Measurements from ENCODE around the gene MLXIP. TPM values are rescaled to one million over a fixed set of nuclear protein-coding genes. Genes with fewer than 3 reads are reported as not detected.

The MLXIP gene
- total and polyA plus RNA-seq, 4 donors, result 29.1 to 58.8 (median 38.8) TPM

GRCh38 chr12:122097927-122098756 lies 19.6 kb downstream of the MLXIP start:
- Histone ChIP-seq H3K4me1 (ENCODE audit: control insufficient read depth in 5 of 5, insufficient read depth in 5 of 5, low read length in 5 of 5) (peaks cover 22 to 72% (median 48%) of the 10 kb centered on the region in 5 donors), H3K4me3 (no peak overlapping the region), H3K27ac (ENCODE audit: low read depth in 1 of 2, low read length in 1 of 2) (peak overlapping the region; percentile 73 to 92), H3K9me3 (ENCODE audit: control insufficient read depth in 4 of 4, insufficient read depth in 3 of 4, low read length in 3 of 4) (no peaks in the 10 kb centered on the region), H3K27me3 (ENCODE audit: control insufficient read depth in 3 of 3, insufficient read depth in 3 of 3, low read length in 2 of 3) (no peaks in the 10 kb centered on the region), H3K36me3 (ENCODE audit: control insufficient read depth in 4 of 4, insufficient read depth in 4 of 4, low read length in 4 of 4) (no peaks in the 10 kb centered on the region), H3K9ac (ENCODE audit: insufficient read depth in 1 of 2, low read length in 2 of 2) (peak overlapping the region; percentile 23 to 26)
- TF ChIP-seq CTCF (IDR thresholded peaks at IDR 0.05; ENCODE audit: control extremely low read depth, extremely low read depth), result no peak
- ATAC-seq (ENCODE audit: insufficient read depth, low FRiP score), result peak; percentile 87
- WGBS, 2 donors, result 31 to 55% methylated on average over 10 of the region's 10 CpGs
- peak; percentile 93 to 97 (median 96) for DNase-seq

GRCh38 chr12:122099280-122099749 lies 20.8 kb downstream of the MLXIP start:
- Histone ChIP-seq H3K27me3 (ENCODE audit: control insufficient read depth in 3 of 3, insufficient read depth in 3 of 3, low read length in 2 of 3) (no peaks in the 10 kb centered on the region), H3K4me1 (ENCODE audit: control insufficient read depth in 5 of 5, insufficient read depth in 5 of 5, low read length in 5 of 5) (peaks cover 22 to 62% (median 41%) of the 10 kb centered on the region in 5 donors), H3K36me3 (ENCODE audit: control insufficient read depth in 4 of 4, insufficient read depth in 4 of 4, low read length in 4 of 4) (no peaks in the 10 kb centered on the region), H3K4me3 (no peak overlapping the region), H3K9me3 (ENCODE audit: control insufficient read depth in 4 of 4, insufficient read depth in 3 of 4, low read length in 3 of 4) (no peaks in the 10 kb centered on the region), H3K27ac (ENCODE audit: low read depth in 1 of 2, low read length in 1 of 2) (peak overlapping the region in 1 of 2 donors; percentile 84), H3K9ac (ENCODE audit: insufficient read depth in 1 of 2, low read length in 2 of 2) (no peak overlapping the region)
- DNase-seq (no peak), ATAC-seq (ENCODE audit: insufficient read depth, low FRiP score) (no peak)
- 80 to 91% methylated on average over 6 of the region's 6 CpGs for whole genome bisulfite sequencing, 2 donors
- TF ChIP-seq CTCF (IDR thresholded peaks at IDR 0.05; ENCODE audit: control extremely low read depth, extremely low read depth), result no peak

GRCh38 chr12:122099856-122100255 lies 21.3 kb downstream of the MLXIP start:
- Histone ChIP-seq H3K4me1 (ENCODE audit: control insufficient read depth in 5 of 5, insufficient read depth in 5 of 5, low read length in 5 of 5) (peaks cover 22 to 58% (median 35%) of the 10 kb centered on the region in 5 donors), H3K9ac (ENCODE audit: insufficient read depth in 1 of 2, low read length in 2 of 2) (no peak overlapping the region), H3K36me3 (ENCODE audit: control insufficient read depth in 4 of 4, insufficient read depth in 4 of 4, low read length in 4 of 4) (peaks cover 0 to under 1% (median 0%) of the 10 kb centered on the region in 4 donors), H3K27me3 (ENCODE audit: control insufficient read depth in 3 of 3, insufficient read depth in 3 of 3, low read length in 2 of 3) (no peaks in the 10 kb centered on the region), H3K9me3 (ENCODE audit: control insufficient read depth in 4 of 4, insufficient read depth in 3 of 4, low read length in 3 of 4) (no peaks in the 10 kb centered on the region), H3K27ac (ENCODE audit: low read depth in 1 of 2, low read length in 1 of 2) (peak overlapping the region in 1 of 2 donors; percentile 84), H3K4me3 (no peak overlapping the region)
- WGBS, 2 donors, result 17 to 32% methylated on average over 3 of the region's 3 CpGs
- no peak for DNase-seq
- TF ChIP-seq CTCF (IDR thresholded peaks at IDR 0.05; ENCODE audit: control extremely low read depth, extremely low read depth), result no peak
- ATAC-seq (ENCODE audit: insufficient read depth, low FRiP score), result no peak

All from lung (tissue), 12 donors.